ENCODE measurements around the gene SLC1A2.

Gene SLC1A2

GRCh38 chr11:35223991-35224390 is 195.4 kb downstream of the SLC1A2 start:
- no peak for DNase-seq (ENCODE audit: low spot score)

DNA sequence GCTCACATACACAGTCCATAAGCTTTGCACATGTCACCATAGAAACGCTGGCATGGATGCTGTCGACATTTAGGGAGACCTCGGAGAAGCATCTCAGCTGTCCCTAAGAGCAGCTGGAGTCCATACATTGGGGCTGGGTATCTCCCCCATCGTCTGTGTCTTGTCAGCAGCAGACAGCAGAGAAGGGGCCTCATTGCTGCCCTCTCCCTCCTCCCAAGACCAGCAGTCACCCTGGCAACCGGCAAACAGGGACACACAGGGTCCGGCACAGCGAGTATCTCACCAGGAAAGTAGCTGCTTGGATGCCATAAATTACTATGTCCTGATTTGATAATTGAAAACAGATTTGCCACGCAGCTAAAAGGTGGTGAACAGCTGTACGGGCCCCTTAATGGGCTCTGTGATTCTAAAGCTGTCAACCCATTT is 196.0 kb downstream of the SLC1A2 start:
- no peak for DNase-seq (ENCODE audit: low spot score)

DNA sequence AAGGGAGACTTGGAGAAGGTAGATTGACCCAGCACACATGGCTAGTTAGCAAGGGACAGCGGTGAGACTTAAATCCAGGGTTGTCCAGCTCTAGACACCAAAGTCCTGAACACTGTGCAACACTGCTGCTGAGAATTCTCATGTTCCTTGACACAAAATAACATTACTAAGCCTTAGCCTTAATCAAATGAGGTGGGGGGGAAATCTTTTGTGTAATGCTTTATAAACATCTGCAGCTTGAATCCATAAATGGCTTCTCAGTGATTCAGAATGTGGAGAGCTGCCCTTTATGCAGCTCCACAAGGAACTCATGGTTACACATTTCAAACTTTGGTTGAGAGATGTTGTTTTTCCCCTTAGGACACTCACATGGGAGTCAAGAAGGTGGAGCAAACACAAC is 200.4 kb downstream of the SLC1A2 start:
- no peak for DNase-seq (ENCODE audit: low spot score)

- peak; percentile 66 for DNase-seq (ENCODE audit: low spot score)
These were observed 202.2 kb downstream of the SLC1A2 start for GRCh38 chr11:35216962-35217678.

DNA sequence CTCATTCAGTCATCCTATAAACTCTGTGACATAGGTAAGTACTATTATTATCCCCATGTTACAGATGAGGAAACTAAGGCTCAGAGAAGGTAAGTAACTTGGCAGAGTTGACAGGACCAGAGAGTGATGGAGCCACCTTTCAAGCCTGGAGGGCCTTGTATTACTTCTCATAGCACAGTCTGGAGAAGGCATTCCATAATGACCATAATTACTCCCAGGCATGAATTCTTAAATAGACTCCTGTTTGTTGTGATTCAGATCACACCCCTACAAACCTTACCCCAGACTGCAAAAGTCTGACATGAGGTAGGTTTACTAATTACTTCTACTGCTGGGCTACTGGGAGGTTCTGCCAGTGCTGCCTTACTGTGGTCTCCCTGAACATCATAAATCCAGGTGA is 203.4 kb downstream of the SLC1A2 start:
- no peak for DNase-seq (ENCODE audit: low spot score)

- DNase-seq (ENCODE audit: low spot score) = peak; percentile 72
These were observed 204.6 kb downstream of the SLC1A2 start for GRCh38 chr11:35214792-35215193.

- DNase-seq (ENCODE audit: low spot score) = no peak
These were observed 205.1 kb downstream of the SLC1A2 start for GRCh38 chr11:35214226-35214770.

DNA sequence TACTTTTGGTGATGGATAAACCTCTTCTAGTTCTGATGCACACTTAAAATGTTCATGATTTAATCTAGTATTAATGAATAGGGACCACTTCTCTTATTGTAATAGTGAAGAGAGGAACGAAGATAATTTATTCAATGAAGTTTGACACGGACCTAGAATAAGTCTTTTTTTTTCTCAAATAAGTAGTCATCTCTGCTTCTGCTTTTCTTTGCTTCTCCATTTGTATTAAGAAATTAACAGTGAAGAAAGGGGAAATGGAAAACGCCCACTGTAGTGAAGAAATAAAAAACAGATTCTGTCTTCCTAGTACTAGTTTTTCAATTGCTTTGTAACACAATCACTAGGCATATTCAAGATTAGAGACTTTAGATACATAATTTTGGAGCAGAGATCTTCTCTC is 207.4 kb downstream of the SLC1A2 start:
- DNase-seq (ENCODE audit: low spot score) = no peak

- no peak for DNase-seq (ENCODE audit: low spot score)
These were observed 208.3 kb downstream of the SLC1A2 start for GRCh38 chr11:35210876-35211546.

DNA sequence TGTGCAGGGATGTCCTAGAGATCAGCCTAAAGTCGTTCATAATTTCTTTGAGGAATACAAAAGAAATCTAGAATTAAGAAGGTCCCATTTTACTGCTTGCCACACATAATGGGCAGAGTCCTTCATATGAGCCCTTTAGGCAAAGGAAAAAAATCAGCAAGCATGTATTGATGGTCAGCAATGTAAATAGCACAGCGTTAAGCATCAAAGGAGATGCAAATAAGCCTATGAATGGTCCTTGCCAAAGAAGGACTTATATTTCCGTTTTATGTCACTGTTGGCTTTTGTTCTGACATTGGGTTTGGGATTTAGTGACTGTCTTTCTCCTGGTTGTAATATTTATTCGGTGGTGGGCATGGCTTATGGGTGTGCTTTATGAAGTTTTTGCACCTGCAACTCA is 210.6 kb downstream of the SLC1A2 start:
- DNase-seq (ENCODE audit: low spot score) = no peak

DNA sequence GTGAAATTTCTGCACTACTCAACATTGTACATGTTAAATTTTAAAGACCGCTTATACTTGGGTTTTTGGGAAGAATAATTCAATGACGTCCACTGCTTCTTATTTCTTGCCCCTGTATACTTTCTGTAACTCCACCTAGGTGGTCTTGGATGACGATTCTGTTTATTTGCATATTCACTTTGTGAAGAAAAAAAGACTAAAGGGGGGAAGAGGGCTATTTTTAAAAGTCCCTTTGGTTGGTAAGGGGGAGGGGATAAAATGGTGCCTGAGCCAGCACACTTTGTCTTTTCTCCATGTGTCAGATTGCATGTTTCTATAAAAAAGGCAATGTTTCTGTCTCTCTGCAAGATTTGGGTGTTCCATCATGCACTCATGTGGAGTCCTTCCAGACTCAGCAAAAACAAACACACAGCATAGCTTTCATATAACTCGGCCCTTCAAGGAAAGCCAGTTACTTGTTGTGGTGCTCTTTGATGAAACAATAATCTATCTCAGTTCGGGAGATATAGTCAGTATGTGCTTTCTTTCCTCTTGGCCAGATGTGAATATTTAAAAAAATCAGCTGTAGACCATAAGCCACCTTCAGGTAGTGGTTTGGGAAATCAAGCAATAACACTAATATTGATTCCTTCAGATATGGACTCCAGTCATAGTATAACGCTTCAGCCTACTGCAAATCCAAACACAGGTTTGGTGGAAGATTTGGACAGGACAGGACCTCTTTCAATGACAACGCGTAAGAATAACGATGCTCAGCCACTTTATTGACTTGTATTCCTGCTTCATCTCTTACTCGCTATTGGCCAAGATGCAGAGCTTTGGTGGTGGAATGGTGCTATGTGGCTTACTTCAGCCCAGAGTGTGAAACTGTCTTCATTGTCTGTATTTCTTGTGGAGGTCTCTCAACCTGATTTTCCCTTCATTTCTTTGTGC is 211.6 kb downstream of the SLC1A2 start:
- DNase-seq (ENCODE audit: low spot score) = no peak

- DNase-seq (ENCODE audit: low spot score) = no peak
These were observed 212.7 kb downstream of the SLC1A2 start for GRCh38 chr11:35206616-35207015.

- no peak for DNase-seq (ENCODE audit: low spot score)
These were observed 214.7 kb downstream of the SLC1A2 start for GRCh38 chr11:35204614-35205013.

Data from CD4-positive, alpha-beta T cell treated with Interleukin-15 for 4 hours (primary cell).